Activated CD4-positive, alpha-beta T cell treated with anti-CD3 and anti-CD28 coated beads, Interleukin-2, amount 10 ng/mL, durations not matched to agents 7 days and 5 days (primary cell): ENCODE measurements around the gene LRRC51. TPM values are rescaled to one million over a fixed set of nuclear protein-coding genes. Genes with fewer than 3 reads are reported as not detected.
"Not testable (repeated sequence)": the region's sequence is repeated elsewhere in the genome, so short reads cannot be mapped to it uniquely, and the experiment has no call there.

Experiments used
- CTCF ChIA-PET: fragments of 350-600 bp; sonication (Branson Sonifier 250); formaldehyde crosslinking; loops from one replicate; lab custom pipeline; 2021; ENCODE audit warnings: antibody characterized with exemption; lab: Charles Lee
- POLR2A ChIA-PET: fragments of 350-600 bp; sonication (Branson Sonifier 250); formaldehyde crosslinking; loops from one replicate; lab custom pipeline; 2021; ENCODE audit warnings: antibody characterized with exemption; lab: Charles Lee
- DNase-seq: peaks from one replicate; pipeline ENCODE4 v3.0.0-alpha.2; 2020
- H3K27ac Mint-ChIP-seq: one replicate; pipeline ENCODE4 v1.8.0; 2021; ENCODE audit warnings: mild to moderate bottlenecking, moderate library complexity, mixed read lengths
- H3K27me3 Mint-ChIP-seq: one replicate; pipeline ENCODE4 v1.8.0; 2021; ENCODE audit warnings: mixed read lengths
- H3K36me3 Mint-ChIP-seq: one replicate; pipeline ENCODE4 v1.8.0; 2021; ENCODE audit warnings: low read depth, mixed read lengths
- H3K4me1 Mint-ChIP-seq: one replicate; pipeline ENCODE4 v1.8.0; 2021; ENCODE audit warnings: mixed read lengths
- H3K4me3 Mint-ChIP-seq: one replicate; pipeline ENCODE4 v1.8.0; 2021; ENCODE audit warnings: mild to moderate bottlenecking, moderate library complexity, mixed read lengths
- H3K9me3 Mint-ChIP-seq: one replicate; pipeline ENCODE4 v1.8.0; 2021; ENCODE audit warnings: mixed read lengths
- total RNA-seq, 2 experiments: library from RNA; stranded (reverse); gene quantifications; one replicate each; pipeline ENCODE4 v1.2.3, GENCODE V29; 2021

The LRRC51 gene
- total RNA-seq, 2 experiments from 2014 or later = 9.3 to 9.5 TPM

GRCh38 chr11:72114570-72114969, 33.9 kb downstream of the LRRC51 start:
- H3K36me3 Mint-ChIP-seq = peaks cover 10% of the 10 kb centered on the region
- peaks cover 31% of the 10 kb centered on the region for H3K4me1 Mint-ChIP-seq
- H3K9me3 Mint-ChIP-seq = peaks cover 3% of the 10 kb centered on the region
- no peak overlapping the region for H3K27ac Mint-ChIP-seq
- DNase-seq = no peak
- no peaks in the 10 kb centered on the region for H3K27me3 Mint-ChIP-seq
- CTCF ChIA-PET = interaction anchor here (0.7 to 1.8 kb wide), 3 partner anchors 8 to 75 kb away, joined by 3 to 5 read pairs (median 3); partner anchors contain the start of gene TOMT
- no peak overlapping the region for H3K4me3 Mint-ChIP-seq
- POLR2A ChIA-PET = no interaction called here

DNA sequence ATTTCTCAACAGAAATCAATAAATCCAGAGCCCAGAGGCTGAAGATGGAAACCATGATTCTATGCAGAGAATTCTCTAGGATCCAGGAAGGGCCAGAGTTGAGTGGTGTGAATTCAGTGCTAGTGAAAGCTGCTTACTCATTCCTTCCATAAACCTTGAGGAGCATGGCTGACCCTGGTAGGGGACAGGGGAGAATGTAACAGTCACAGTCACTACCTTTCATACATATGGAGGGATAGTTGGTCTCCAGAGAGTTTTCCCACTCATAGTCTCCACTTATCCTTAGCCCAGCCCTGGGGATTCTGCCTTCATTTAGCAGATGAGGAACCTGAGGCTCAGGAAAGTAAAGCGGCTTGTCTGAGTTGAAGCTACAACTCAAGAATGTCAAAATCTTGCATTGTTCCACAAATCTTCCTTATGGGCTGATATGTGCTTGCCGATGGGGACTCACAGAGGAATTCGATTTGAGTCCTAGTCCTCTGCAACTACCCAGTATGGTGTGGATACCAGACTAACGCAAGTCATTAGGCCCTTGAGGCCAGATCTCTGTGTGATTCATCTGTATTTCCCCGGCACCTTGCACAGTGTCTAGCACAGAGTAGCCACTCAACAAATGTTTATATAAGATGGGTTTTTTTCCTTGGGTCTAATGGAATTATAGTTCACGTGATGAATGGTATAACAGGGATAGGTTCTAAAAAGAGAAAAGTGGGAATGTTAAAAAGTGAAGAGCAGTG, 35.5 kb downstream of the LRRC51 start:
- Mint-ChIP-seq H3K4me3 (no peak overlapping the region), H3K36me3 (peaks cover 2% of the 10 kb centered on the region), H3K9me3 (peaks cover 3% of the 10 kb centered on the region), H3K27ac (peak overlapping the region; percentile 6), H3K27me3 (no peaks in the 10 kb centered on the region), H3K4me1 (peaks cover 24% of the 10 kb centered on the region)
- no peak for DNase-seq
- ChIA-PET POLR2A (no interaction called here), CTCF (interaction anchor here (0.6 to 1.8 kb wide), 4 partner anchors 10 to 779 kb away, joined by 3 to 5 read pairs (median 4); partner anchors contain the start of gene TOMT)

- Mint-ChIP-seq H3K4me1 (peaks cover 6% of the 10 kb centered on the region), H3K27ac (no peak overlapping the region), H3K4me3 (no peak overlapping the region), H3K9me3 (peaks cover 3% of the 10 kb centered on the region), H3K36me3 (no peaks in the 10 kb centered on the region), H3K27me3 (no peaks in the 10 kb centered on the region)
- no peak for DNase-seq
- CTCF ChIA-PET = interaction anchor here (1.0 kb wide), 1 partner anchor 24 kb away, joined by 4 read pairs; no protein-coding TSS in a partner anchor
- POLR2A ChIA-PET = no interaction called here
These were observed 38.5 kb downstream of the LRRC51 start for GRCh38 chr11:72119198-72119597.

- H3K4me1 Mint-ChIP-seq = peaks cover 6% of the 10 kb centered on the region
- no peak overlapping the region for H3K27ac Mint-ChIP-seq
- CTCF ChIA-PET = interaction anchor here (0.7 to 1.3 kb wide), 3 partner anchors 24 to 106 kb away, joined by 3 read pairs; no protein-coding TSS in a partner anchor
- H3K9me3 Mint-ChIP-seq = peaks cover 15% of the 10 kb centered on the region
- DNase-seq = no peak
- H3K27me3 Mint-ChIP-seq = peaks cover 7% of the 10 kb centered on the region
- no peak overlapping the region for H3K4me3 Mint-ChIP-seq
- POLR2A ChIA-PET = no interaction called here
- H3K36me3 Mint-ChIP-seq = no peaks in the 10 kb centered on the region
These were observed 40.3 kb downstream of the LRRC51 start for GRCh38 chr11:72120930-72121329.

DNA sequence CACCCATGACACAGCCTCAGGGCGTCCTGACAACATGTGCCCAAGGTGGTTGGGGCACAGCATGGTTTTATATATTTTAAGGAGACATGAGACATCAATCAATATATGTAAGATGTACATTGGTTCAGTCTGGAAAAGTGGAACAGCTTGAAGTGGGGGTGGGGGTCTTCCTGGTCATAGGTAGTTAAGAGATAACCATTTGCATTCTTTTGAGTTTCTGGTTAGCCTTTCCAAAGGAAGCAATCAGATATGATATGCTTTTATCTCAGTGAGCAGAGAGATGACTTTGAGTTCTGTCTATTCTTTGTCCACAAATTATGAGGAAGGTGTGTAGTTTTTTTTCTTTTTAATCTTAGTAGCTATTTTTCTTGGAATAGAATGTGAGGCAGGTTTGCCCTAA, 42.0 kb downstream of the LRRC51 start:
- Mint-ChIP-seq H3K27ac (no peak overlapping the region), H3K4me3 (no peak overlapping the region), H3K27me3 (peaks cover 7% of the 10 kb centered on the region), H3K36me3 (peaks cover 3% of the 10 kb centered on the region), H3K4me1 (peaks cover 6% of the 10 kb centered on the region), H3K9me3 (peaks cover 18% of the 10 kb centered on the region)
- no peak for DNase-seq
- CTCF ChIA-PET = no interaction called here
- POLR2A ChIA-PET = no interaction called here

GRCh38 chr11:72123117-72123653, 42.5 kb downstream of the LRRC51 start:
- no peak overlapping the region for H3K27ac Mint-ChIP-seq
- no peak for DNase-seq
- peaks cover 23% of the 10 kb centered on the region for H3K9me3 Mint-ChIP-seq
- peaks cover 9% of the 10 kb centered on the region for H3K27me3 Mint-ChIP-seq
- H3K36me3 Mint-ChIP-seq = peaks cover 3% of the 10 kb centered on the region
- H3K4me3 Mint-ChIP-seq = no peak overlapping the region
- POLR2A ChIA-PET = no interaction called here
- CTCF ChIA-PET = no interaction called here
- peaks cover 6% of the 10 kb centered on the region for H3K4me1 Mint-ChIP-seq

DNA sequence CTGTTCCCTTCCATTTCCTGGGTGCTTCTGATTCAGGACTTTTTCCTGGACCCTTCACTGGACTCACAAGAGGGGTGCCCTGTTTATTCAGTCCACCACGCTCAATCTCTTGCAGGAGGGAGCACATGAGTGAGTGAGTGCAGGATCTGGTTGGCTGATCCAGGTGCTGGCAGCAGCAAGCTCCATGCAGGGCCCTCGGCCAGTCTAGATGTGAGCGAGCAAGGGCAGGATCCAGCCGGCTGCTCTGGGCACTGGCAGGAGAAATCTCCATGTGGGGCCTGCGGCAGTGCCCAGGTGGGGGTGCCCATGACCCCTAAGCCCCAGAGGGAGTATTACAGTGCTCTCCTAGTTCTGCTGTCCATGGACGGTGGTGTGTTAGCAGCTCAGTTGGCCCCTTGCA, 43.4 kb downstream of the LRRC51 start:
- peaks cover 30% of the 10 kb centered on the region for H3K9me3 Mint-ChIP-seq
- peaks cover 8% of the 10 kb centered on the region for H3K36me3 Mint-ChIP-seq
- no peak overlapping the region for H3K27ac Mint-ChIP-seq
- peaks cover 14% of the 10 kb centered on the region for H3K27me3 Mint-ChIP-seq
- CTCF ChIA-PET = interaction anchor here (1.3 kb wide), 1 partner anchor 9 kb away, joined by 3 read pairs; no protein-coding TSS in a partner anchor
- peaks cover 6% of the 10 kb centered on the region for H3K4me1 Mint-ChIP-seq
- no peak for DNase-seq
- H3K4me3 Mint-ChIP-seq = no peak overlapping the region
- POLR2A ChIA-PET = no interaction called here

DNA sequence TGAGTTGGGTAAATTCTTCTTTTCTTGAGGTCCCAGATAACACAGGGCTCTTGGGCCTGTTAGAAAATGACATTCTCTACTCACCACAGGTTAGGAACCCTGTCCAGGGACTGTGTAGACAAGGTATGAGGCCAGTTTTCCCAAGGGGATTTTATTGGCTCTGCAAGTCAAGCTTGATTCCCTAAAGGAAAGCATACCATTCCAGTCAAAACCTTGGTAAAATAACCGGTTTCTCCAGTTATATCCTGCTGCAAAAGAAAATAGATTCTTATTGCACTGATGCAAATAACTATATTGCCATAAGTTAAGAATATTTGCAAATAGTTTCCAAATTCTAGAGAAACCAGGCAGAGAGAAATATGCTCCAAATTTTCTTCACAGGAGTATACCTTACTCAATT, 45.3 kb downstream of the LRRC51 start:
- ChIA-PET POLR2A (no interaction called here), CTCF (interaction anchor here (0.6 to 1.8 kb wide), 2 partner anchors 19 kb away, joined by 4 to 8 read pairs; no protein-coding TSS in a partner anchor)
- no peaks in the 10 kb centered on the region for H3K4me1 Mint-ChIP-seq
- H3K4me3 Mint-ChIP-seq = no peak overlapping the region
- H3K36me3 Mint-ChIP-seq = peaks cover 9% of the 10 kb centered on the region
- peaks cover 31% of the 10 kb centered on the region for H3K9me3 Mint-ChIP-seq
- H3K27me3 Mint-ChIP-seq = peaks cover 16% of the 10 kb centered on the region
- no peak for DNase-seq
- H3K27ac Mint-ChIP-seq = no peak overlapping the region

DNA sequence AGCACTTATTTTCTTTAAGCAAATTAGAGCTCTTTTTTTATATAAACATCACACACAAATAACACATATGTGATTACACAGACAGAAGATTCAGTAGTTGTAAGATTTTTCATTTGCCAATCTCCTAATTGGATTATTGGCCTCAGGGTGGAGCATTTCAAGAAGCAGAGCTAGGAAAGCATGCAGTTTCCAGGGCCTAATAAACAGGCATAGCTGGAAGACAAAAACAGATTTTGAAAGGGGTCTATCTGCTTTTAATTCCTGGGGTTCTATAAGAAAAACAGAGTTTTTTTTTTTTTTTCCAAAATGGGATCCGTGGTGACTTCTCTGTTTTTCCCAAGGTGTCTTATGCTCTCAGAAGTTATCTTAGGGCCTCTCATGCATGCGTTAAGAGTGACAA, 47.3 kb downstream of the LRRC51 start:
- H3K36me3 Mint-ChIP-seq = peaks cover 9% of the 10 kb centered on the region
- H3K4me3 Mint-ChIP-seq = no peak overlapping the region
- peaks cover 31% of the 10 kb centered on the region for H3K9me3 Mint-ChIP-seq
- CTCF ChIA-PET = interaction anchor here (0.6 to 2.1 kb wide), 5 partner anchors 10 to 113 kb away, joined by 3 to 6 read pairs (median 4); no protein-coding TSS in a partner anchor
- no peak for DNase-seq
- no peak overlapping the region for H3K27ac Mint-ChIP-seq
- POLR2A ChIA-PET = interaction anchor here (0.6 kb wide), 1 partner anchor 102 kb away, joined by 3 read pairs; no protein-coding TSS in a partner anchor
- H3K4me1 Mint-ChIP-seq = no peaks in the 10 kb centered on the region
- H3K27me3 Mint-ChIP-seq = peaks cover 22% of the 10 kb centered on the region

- Mint-ChIP-seq H3K36me3 (peaks cover 9% of the 10 kb centered on the region), H3K27ac (no peak overlapping the region), H3K27me3 (peaks cover 30% of the 10 kb centered on the region), H3K9me3 (peaks cover 28% of the 10 kb centered on the region), H3K4me3 (no peak overlapping the region), H3K4me1 (no peaks in the 10 kb centered on the region)
- DNase-seq = no peak
- ChIA-PET POLR2A (no interaction called here), CTCF (interaction anchor here (1.0 to 2.1 kb wide), 2 partner anchors 9 to 28 kb away, joined by 3 to 5 read pairs; no protein-coding TSS in a partner anchor)
These were observed 48.7 kb downstream of the LRRC51 start for GRCh38 chr11:72129381-72129780.

GRCh38 chr11:72132646-72133045, 52.0 kb downstream of the LRRC51 start:
- ChIA-PET POLR2A (no interaction called here), CTCF (interaction anchor here (2.6 kb wide), 1 partner anchor 11 kb away, joined by 7 read pairs; no protein-coding TSS in a partner anchor)
- Mint-ChIP-seq H3K27me3 (peaks cover 25% of the 10 kb centered on the region), H3K36me3 (peaks cover 6% of the 10 kb centered on the region), H3K9me3 (peaks cover 16% of the 10 kb centered on the region), H3K4me3 (no peak overlapping the region), H3K4me1 (peaks cover 6% of the 10 kb centered on the region), H3K27ac (no peak overlapping the region)
- DNase-seq = no peak

- DNase-seq, H3K4me1 Mint-ChIP-seq, CTCF ChIA-PET, H3K27ac Mint-ChIP-seq, POLR2A ChIA-PET, H3K36me3 Mint-ChIP-seq, H3K9me3 Mint-ChIP-seq, H3K4me3 Mint-ChIP-seq: not testable (repeated sequence)
- peaks cover 16% of the 10 kb centered on the region for H3K27me3 Mint-ChIP-seq
These were observed 54.8 kb downstream of the LRRC51 start, which contains the start of gene FOLR3 for GRCh38 chr11:72135473-72135872. Gene FOLR3, plus strand, starts transcription at chr11:72135725. Its CDS starts 228 bp downstream, at chr11:72135953.
